ENCODE results near the gene IGHMBP2.
"Not testable (repeated sequence)": the region's sequence is repeated elsewhere in the genome, so short reads cannot be mapped to it uniquely, and the experiment has no call there.

The IGHMBP2 gene

DNA sequence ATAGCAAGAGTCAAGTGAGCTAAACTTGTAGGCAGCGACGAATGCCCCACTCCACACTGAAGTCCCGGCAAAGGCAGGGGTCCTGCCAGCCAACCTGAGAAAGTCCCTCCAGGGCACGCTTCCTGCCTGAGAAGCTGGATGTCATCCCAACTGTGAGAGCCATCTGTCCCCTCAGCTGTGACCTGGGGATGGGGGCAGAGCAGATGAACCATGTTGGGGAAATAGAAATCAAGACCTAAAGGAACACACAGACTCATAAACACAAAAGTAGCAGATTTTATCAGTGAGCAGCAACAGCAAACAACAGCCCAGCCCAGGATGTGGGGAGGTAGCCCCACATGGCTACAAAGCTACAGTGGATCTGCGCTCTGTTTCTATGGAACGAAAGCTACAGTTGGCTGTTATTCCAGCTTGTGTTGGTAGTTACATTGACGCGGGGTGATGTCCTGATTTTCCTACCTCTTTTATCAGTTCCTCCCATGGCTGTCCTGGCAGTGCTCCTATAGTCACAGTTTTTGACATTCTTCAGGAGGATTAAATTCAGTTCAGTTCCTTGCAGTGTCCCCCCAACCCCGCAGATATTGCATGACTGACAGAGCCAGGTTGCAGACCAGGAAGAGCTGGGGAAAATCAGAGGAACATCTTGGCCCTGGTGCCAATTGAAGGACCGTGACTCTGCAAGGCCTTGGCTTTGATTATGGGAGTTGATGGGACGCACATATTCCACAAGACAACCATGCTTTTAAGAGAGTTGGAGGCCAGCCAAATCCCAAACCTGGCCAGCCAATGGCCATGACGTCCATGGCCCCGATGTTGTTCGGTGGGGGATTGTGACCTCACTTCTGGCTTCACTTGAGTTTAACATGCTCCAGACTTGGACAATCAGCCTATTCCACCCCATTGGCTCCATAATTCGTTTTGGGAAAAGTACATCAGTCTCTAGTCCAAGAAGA, 62.5 kb downstream of the IGHMBP2 start:
- no peak for DNase-seq

DNA sequence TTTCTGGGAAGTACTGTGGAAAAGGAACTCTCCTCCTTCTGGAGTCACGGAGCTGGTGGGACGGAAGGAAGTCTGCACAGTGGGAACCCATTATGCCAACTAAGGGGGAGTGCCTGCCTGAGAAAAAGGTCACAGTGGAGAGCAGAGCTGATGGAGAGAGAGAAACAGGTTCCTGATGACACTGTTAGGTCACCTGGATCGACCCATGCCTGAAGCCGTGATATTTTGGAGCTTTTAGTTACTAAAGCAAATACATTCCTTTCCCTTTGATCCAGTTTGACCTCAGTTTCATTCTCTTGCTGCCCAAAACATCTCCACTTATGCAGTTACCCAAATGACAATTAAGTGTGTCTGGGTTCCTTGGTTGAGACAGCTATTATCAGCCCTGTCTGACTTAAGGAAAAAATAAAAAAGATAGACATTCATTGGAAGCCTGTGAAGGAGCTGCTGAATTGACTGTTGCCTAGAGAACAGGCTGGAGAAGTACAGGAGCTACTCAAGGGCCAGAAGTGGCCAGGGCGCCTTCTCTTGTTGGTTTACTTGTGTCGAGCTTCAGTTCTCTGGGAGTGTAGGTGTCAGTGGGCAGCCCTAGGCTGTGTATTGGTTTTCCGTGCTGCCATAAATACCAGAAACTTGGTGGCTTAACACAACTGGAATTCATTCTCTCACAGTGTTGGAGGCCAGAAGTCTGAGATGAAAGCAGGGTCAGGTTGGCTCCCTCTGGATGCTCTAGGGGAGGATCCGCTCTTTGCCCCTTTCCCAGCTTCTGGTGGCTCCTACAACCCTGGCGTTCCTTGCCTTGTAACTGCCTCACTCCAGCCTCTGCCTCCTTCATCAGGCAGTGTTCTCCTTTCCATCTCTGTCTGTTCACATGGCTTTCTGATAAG, 63.4 kb downstream of the IGHMBP2 start:
- DNase-seq, result no peak

DNA sequence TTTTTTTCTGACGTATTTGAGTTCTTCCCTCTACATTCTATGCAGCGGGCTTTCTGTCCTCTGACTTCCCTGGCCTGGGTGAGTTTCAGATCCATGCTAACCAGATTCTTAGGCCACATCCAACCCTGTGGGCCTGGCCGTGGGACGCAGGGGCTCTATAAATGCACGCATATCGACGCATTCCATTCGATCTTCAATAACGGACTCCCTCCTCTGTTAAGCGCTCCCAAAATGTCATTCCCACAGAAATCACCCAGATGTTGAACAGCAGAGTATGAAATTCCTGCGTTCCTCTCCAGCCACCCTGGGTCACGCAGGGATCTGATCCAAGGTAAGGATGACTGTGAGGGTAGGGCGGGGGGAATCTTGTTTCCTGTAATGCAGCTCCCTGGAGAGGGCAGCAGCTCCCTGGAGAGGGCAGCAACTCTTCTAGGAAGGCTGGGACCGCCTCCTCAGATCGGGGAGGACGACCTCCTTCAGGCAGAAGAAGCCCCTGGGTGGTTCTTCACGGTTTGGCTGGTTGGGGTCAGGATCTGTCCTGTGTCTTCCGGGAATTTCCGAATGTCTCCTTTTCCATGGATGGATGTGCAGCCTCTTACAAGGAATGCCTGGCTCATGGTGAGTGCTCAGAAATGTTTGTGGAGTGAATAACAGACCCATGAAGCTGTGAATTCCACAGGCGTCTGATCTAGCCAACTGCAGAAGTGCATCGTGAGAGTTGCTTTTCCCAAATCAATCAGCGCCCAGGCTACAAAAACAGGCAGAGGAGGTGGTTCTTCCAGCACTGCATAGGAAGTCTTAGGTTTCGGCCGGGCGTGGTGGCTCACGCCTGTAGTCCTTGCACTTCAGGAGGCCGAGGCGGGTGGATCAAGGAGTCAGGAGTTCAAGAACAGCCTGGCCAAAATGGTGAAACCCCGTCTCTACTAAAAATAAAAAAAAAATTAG, 64.9 kb downstream of the IGHMBP2 start:
- no peak for DNase-seq

DNA sequence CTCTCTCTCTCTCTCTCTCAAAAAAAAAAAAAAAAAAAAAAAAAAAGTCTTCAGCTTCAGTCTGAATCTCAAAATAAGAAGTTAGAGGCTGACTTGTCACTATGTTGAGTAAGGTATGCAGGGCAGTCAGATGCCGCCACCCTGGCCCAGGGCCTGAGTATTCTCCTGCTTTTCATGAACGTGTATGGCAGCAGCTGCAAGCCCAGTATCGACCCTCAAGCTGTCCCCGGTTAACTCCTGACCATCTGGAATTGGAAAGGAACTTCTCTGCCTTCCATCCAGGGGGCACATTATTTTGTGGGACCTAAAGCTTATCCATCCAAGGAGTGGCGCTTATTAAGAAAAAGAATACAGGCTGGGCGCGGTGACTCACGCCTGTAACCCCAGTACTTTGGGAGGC, 65.7 kb downstream of the IGHMBP2 start:
- DNase-seq, result no peak

DNA sequence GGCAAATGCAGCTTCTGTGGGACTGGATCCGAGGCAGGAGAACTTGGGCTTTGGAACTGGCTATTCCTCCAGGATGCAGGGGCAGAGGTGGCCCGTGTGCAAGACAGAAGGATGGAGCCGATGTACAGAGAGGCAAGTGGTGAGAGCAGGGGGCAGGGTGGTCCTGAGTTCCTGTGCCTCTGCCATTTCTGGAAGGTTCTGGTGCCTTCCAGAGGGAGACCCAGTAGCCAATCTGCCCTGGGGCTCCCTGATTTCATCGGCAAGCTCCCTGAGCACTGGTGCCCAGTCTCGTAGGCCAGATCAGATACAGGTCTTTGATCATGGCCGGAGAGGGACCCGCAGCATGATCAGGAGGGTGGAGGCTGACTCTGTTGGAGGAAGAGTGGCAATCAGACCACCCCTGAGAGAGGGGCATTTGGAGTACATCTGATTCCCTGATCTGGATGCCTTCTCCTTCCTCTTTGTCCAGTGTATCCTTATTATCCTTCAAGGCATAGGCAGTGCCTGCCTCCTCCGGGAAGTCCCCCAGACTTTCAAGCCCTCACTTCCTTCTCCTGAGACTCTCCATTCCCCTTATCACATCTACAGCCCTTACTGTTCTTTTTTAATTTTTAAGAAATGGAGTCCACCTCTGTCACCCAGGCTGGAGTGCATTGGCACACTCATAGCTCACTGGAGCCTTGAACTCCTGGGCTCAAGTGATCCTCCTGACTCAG, 67.4 kb downstream of the IGHMBP2 start:
- DNase-seq, result no peak

DNA sequence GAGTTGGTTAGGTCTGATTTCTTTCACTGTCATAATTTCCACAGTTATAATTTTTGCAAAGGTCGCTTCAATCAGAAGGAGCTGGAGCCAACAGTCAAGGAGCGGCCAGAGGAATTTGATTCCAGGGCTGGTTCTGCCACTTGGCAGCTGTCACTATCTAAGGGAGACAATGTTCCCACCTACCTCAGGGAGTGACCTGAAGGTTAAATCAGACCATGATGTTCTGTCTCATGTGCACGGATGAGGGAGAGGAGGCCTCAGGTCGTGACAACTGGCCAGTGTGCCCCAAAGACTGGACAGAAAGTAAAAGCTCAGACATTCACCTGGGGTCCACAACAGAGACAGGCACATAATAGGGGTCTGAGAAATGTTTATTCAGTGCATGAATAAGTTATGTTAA, 69.5 kb downstream of the IGHMBP2 start:
- DNase-seq, result no peak

DNA sequence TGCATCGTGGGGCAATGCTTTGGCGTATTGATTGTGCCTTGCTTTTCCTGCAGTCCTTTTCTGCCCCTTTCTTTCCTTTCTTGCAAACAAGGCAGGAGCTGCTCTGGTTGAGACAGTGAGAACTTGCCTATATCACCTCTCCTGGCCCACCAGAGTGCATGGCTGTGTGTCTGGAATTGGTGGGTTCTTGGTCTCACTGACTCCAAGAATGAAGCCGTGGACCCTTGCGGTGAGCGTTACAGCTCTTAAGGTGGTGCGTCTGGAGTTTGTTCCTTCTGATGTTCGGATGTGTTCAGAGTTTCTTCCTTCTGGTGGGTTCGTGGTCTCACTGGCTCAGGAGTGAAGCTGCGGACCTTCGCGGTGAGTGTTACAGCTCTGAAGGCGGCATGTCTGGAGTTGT, 70.0 kb downstream of the IGHMBP2 start:
- not testable (repeated sequence) for DNase-seq

DNA sequence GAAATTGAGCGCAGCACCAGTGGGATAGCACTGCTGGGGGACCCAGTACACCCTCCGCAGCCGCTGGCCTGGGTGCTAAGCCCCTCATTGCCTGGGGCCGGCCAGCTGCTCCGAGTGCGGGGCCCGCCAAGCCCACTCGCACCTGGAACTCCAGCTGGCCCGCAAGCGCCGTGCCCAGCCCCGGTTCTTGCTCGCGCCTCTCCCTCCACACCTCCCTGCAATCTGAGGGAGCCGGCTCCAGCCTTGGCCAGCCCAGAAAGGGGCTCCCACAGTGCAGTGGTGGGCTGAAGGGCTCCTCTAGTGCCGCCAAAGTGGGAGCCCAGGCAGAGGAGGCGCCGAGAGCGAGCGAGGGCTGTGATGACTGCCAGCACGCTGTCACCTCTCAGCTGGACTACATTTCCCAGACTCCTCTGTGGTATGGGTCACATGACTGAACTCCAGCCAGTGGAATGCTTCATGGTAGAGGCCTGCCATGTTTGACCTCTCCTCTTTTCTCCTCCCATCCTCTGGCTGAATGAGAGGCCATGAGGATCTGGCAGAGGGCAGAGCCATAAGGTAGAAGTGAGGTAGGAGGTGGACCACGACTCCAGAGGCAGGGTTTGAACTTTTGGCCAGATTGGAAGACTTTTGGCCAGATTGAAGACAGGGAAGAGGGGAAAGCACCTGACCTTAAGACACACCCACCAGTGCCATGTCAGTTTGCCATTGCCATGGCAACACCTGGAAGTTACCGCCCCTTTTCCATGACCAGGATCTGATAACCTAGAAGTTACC, 70.9 kb downstream of the IGHMBP2 start:
- DNase-seq, result no peak

DNA sequence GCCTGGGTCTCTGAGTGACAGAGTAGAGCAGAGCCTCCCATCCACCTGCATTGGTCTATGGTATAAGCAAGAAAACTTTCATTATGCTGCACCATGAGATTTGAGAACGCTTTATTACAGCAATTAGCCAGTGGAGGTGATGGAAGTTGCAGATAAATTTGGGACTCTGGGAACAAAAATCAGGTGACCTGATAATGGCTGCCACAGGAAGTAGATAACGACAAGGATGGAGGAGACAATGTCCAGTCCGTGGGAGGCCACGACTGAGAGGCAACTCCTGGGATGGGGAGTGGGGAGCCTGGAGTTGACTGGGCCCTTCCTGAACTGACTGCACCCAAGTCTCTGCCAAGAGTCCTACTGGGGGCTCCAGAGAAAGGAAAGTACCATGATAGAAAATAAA, 72.4 kb downstream of the IGHMBP2 start:
- DNase-seq, result no peak

DNA sequence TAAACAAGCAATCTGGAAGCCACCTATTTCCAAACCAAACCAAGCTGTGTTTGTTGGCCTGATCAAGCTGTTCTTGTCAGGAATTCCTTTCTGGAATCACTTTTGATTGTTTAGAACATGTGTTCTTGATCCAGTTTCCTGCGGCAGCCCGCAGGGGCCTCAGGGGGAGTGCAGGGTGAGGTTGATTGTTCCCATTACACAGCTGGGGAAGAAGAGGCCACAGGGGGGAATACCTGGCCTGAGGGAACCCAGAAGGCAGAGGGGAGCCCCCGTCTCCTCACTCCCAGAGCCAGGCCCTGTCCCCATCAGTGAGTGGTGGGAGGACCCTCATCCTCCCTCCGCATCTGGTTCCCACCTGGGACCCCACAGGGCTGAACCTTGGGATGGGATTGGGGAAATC, 72.9 kb downstream of the IGHMBP2 start:
- no peak for DNase-seq

DNA sequence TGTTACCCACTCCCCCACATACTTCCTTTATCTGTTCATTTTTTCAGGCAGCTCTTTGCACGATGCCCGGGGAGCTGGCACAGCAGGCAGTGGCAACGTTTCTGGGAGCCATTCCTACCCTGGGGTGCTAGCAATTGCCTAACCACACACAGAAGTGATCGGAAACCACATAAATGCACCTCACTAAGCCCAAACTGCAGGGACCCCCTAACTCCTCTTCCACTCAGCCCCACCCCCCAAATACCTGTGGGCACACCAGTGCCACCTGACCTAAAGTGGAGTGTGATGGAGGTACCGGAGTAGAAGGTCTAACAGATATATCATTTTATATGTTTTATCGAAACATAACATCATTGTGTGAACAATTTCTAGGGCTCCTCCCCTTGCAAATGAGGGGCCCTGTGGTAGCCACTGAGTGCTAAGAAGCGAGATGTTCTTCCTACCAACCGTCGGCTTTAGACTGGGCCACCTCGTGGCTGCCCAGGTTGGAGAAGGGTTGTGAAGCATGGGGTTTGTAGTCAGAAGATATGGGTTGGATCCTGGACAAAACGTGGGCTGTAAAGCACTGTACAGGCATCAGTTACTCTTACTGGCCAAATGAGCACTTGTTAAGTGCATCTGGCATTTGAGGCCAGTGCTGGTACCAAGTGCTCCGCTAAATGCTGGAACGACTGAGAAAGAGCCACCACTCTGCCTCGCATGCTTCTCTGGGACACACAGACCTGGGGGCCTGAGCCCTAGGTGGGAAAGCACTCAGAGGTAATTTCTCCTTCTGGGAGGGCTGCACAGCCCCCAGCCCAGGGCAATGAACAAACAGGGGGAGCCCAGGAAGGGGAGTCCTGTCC, 74.3 kb downstream of the IGHMBP2 start:
- DNase-seq, result no peak

DNA sequence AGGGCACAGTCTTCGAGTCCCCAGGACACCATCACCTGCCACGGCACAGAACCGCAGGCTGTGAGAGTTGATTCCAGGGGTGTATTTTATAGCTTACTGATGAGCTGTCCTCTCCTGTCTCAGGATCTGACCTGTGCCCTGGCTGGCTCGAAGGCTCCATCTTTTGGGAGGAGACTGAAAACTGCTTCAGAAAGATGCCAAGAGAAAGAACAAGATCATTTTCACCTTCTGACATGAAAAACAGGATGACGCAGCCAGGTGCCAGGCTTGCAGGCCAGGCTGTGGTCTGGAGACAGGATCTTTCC, 74.9 kb downstream of the IGHMBP2 start:
- no peak for DNase-seq

DNA sequence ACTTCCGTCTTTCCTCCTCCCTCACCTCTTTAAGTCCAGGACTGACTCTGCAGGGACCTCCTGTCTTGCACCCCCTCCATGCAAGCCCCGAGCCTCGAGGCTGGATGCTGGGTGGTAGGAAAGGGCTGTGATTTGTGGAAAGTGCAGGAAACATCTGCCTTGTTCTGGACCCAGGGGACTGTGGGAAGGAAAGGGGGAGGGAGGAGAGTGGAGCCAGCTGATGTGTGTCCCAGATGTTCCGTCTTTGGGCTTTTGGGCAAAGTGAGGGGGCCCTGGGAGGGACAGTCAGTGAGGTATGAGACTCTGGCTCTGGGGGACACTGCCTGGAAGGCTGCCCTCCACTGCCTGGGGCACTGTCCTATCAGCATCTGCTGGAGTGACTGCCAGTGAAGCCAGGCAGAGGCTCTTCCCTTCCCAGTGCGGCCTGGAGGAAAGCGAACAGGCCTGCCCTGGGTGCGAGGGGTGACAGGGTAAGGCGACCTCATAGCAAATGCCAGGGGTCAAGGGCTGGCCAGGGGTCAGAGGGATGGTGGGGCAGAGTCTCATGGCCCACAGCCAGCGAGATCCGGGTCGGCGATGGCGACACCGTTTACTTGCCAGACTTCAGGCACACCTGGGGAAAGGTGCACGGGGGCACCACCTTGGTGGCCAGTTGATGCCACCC, 75.4 kb downstream of the IGHMBP2 start:
- no peak for DNase-seq

DNA sequence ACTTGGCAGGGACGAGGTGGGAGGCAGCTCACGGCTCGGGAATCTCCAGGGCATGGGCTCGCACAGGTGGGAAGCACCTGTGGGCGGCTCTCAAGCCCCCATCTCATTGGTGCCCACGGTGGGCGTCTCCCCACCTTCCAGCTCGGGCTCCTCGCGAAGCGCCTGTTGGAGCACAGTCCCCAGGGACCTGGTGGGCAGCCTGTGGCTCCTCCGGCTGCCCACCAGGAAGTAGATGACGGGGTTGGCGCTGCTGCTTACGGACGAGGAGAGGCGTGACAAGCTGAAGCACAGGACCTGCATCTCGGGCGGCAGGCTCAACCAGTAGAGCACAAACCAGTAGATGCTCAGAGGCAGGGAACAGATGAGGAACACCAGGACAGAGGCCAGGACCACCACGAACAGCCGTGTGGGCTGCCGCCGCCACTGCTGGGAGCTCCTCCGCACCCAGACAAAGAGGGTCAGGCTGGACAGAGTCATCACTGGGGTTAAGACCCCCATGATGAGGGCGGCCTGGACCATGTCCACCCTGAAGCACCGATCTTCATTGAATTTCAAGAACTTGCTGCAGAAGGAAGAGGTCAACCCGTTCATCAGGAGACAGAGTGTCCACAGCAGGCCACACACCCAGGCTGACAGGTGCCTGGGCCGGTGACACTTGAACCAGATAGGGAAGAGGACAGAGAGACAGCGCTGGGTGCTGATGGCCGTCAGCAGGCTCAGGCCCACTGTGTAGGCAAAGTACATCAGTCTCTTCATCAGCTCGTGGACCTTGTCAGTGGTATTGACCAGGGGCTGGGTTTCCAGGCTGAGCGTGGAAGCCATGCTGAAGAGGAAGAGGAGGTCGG, 76.5 kb downstream of the IGHMBP2 start:
- DNase-seq, result no peak

DNA sequence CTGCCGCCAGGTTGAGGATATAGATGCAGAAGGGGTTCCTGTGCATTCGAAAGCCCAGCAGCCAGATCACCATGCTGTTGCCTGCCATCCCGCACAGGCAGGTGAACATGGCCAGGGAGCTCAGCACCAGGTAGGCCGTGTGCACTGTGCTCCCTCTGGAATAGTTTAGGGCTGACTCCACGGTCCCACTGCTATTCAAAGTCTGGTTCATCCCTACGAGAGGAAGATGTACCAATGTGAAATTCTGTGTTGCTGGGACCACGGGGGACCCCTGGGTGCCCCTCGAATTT, 77.0 kb downstream of the IGHMBP2 start, which contains the start of gene MRGPRD:
TSS of gene MRGPRD (minus strand) at position 211 of the 290 bp plus-strand sequence. CDS start at position 211, 0 bp downstream.
- DNase-seq, result no peak

DNA sequence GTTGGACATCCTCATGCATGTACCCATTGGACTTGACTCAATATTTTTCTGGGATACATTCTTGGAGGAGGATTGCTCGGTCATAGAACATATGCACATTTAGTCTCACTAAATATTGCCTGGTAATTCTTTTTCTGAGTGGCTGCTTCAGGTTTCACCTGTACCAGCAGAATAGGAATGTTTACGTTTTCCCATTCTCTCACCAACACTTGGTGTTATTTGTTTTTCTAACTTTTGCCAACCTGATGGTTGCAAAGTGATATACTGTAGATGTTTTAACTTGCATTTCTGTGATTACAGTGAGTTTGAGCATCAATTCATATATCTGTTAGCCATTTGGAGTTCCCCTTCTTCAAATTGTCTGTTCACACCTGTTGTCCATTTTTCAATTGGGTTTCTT, 78.4 kb downstream of the IGHMBP2 start:
- no peak for DNase-seq

DNA sequence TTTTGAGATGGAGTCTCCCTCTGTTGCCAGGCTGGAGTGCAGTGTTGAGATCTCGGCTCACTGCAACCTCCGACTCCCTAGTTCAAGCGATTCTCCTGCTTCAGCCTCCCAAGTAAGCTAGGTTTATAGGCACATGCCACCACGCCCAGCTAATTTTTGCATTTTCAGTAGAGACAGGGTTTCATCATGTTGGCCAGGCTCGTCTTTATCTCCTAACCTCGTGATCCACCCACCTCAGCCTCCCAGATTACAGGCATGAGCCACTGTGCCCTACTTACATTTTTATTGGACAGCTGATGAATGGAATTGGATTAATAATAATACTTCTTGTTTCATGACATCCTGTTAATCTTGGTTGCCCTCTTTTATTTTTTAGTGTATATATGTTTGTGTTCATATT, 80.1 kb downstream of the IGHMBP2 start:
- DNase-seq, result no peak

DNA sequence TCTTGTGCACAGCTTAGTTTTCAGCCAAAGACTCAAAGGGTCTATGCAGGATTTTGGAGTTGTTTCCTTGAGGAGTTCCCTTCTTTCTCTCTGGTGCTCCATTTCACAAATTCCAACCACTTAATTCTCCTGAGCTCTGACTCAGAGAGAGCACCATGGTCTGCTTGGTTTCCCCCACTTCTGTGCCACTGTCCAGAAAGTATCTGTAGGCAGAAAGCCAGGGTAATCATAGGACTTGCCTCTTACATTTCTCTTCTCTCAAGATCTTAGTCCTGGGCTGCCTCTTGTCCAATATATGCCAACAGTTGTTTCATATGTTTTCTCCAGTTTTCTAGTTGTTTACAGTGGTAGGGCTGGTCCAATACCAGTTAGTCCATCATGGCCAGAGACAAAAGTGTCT, 83.5 kb downstream of the IGHMBP2 start:
- DNase-seq, result no peak

DNA sequence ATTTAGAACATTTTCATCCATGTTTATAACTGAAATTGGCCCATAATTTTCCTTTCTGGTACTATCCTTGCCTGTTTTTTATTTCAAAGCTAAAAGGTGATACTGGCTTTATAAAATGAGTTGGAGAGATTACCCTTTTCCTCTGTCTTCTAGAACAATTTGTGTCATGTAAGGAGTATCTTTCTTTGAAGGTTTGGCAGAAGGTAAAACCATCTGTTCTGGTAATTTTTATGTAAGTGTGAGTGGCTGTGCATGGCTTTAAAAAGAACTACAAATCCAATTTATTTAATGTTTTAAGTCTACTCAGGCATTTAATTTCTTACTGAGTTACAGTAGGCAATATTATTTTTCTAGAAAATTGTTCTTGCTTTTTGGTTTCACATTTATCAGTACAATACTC, 84.8 kb downstream of the IGHMBP2 start:
- DNase-seq, result no peak
